ENCODE measurements around the gene PARVB. TPM values are rescaled to one million over a fixed set of nuclear protein-coding genes. Genes with fewer than 3 reads are reported as not detected.

The PARVB gene
- polyA plus RNA-seq, 1 experiment, result 49.5 TPM

DNA sequence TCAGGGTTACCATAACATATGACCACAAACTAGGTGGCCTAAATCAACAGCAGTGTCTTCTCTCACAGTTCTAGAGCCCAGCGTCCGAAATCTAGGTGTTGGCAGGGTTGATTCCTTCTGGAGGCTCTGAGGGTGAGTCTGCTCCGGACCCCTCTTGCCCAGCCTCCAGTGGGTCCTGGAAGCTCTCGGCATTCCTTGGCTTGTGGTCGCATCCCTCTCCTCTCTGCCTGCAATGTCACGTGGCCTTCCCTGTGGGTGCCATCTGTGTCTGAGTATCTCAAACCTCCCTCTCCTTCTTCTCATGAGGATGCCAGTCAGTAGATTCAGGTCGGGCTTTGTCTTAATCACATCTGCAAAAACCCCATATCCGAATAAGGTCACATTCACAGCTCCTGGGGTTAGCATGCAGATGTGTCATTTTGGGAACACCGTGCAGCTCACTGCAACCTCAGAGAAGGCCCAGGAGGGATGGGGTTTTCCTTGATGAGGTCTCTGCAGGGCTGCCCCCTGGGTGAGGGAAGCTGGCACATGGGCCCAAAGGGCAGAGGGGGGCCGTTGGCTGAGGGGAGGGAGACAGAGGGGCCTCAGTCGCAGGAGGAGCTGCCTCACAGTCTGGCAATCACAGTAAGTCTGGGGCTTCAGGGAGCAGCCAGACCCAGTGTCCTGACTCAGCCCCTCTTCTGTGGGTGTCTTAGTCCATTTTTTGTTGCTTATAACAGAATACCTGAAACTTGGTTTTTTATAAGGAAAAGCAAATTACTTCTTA lies 197.8 kb downstream of the PARVB start:
- CTCF ChIA-PET, result no interaction called here
- POLR2A ChIA-PET, result no interaction called here
- Histone ChIP-seq H3K4me3 (ENCODE audit: low read depth, low read length) (no peak overlapping the region), H3K27ac (ENCODE audit: low read depth, low read length) (no peak overlapping the region), H3K9me3 (ENCODE audit: control insufficient read depth, insufficient read depth, low read length) (peaks cover 4% of the 10 kb centered on the region), H3K27me3 (ENCODE audit: control insufficient read depth, insufficient read depth, low read length) (peaks cover 23% of the 10 kb centered on the region)
- no peak for TF ChIP-seq CTCF (IDR thresholded peaks at IDR 0.05; ENCODE audit: low read depth, low read length)
- no peak for DNase-seq (ENCODE audit: low read depth, low spot score)

Other genes starting within 250 kb of the PARVB start
- gene EFCAB6, start 212.0 kb upstream of the PARVB start, polyA plus RNA-seq (2011; rRNA removed), result 0.92 and 1.4 TPM in 2 replicates
- 0.07 and 0.14 TPM in 2 replicates for gene SULT4A1, start 161.8 kb upstream of the PARVB start, polyA plus RNA-seq (2011; rRNA removed)
- gene PNPLA5, start 132.3 kb upstream of the PARVB start, polyA plus RNA-seq (2011; rRNA removed), result 0.11 and 0.12 TPM in 2 replicates
- 3.9 and 4.0 TPM in 2 replicates for gene PNPLA3, start 100.5 kb upstream of the PARVB start, polyA plus RNA-seq (2011; rRNA removed)
- gene SAMM50, start 68.9 kb upstream of the PARVB start, polyA plus RNA-seq (2011; rRNA removed), result 51.8 and 61.7 TPM in 2 replicates
- 0.01 TPM in 1 of 2 replicates, not detected in the other for gene PARVG, start 156.6 kb downstream of the PARVB start, polyA plus RNA-seq (2011; rRNA removed)

Data from AG04450 (cell line).